Mammary epithelial cell (primary cell): ENCODE data around the gene TCP11L2.

Experiments used
- EZH2 ChIP-seq: IDR thresholded peaks from 2 replicates; pipeline ENCODE4 v1.6.1; 2012; ENCODE audit warnings: low read length, inconsistent platforms, borderline replicate concordance
- TF ChIP-seq, protein P1 (sequence below), 2 donors: IDR thresholded peaks in 1 of 2; conservative IDR thresholded peaks in 1 of 2; 2 replicates each; pipeline ENCODE4 v1.5.1; 2011 to 2012; ENCODE audit warnings: inconsistent platforms in 2 of 2, low read length in 2 of 2, mild to moderate bottlenecking in 2 of 2, control low read depth in 1 of 2, low read depth in 1 of 2; ENCODE audit not compliant: insufficient read depth in 1 of 2; ENCODE audit errors: extremely low read depth in 1 of 2

DNA sequence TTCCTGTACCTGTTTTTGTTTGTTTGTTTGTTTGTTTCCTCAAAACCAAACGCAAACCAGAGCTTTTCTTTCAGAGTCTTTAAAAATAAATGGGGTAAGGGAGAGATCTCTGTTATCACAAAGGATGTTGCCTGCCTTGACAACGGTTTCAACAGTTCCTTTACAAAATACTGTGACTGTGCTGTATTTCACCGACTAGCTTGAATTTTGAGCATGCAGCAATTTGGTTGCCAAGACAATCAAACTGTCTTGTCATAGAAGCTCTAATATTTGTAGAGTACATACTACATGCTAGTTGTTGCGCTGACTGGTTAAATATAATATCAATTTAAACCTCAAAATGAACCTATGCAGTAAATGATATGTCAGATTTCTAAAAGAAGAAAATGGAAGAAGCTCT lies 22.4 kb upstream of the TCP11L2 start:
- TF ChIP-seq, protein P1, sequence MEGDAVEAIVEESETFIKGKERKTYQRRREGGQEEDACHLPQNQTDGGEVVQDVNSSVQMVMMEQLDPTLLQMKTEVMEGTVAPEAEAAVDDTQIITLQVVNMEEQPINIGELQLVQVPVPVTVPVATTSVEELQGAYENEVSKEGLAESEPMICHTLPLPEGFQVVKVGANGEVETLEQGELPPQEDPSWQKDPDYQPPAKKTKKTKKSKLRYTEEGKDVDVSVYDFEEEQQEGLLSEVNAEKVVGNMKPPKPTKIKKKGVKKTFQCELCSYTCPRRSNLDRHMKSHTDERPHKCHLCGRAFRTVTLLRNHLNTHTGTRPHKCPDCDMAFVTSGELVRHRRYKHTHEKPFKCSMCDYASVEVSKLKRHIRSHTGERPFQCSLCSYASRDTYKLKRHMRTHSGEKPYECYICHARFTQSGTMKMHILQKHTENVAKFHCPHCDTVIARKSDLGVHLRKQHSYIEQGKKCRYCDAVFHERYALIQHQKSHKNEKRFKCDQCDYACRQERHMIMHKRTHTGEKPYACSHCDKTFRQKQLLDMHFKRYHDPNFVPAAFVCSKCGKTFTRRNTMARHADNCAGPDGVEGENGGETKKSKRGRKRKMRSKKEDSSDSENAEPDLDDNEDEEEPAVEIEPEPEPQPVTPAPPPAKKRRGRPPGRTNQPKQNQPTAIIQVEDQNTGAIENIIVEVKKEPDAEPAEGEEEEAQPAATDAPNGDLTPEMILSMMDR (conservative IDR thresholded peaks at IDR 0.05 in 1 of 2, IDR thresholded peaks at IDR 0.05 in 1 of 2; ENCODE audit: extremely low read depth in 1 of 2, insufficient read depth in 1 of 2, low read depth in 1 of 2, low read length in 2 of 2), result no peak
- no peak for TF ChIP-seq EZH2
